ENCODE results near the gene C16orf86. TPM values are rescaled to one million over a fixed set of nuclear protein-coding genes. Genes with fewer than 3 reads are reported as not detected.
A peak's percentile ranks its signal among the peaks of the same experiment; 100 is the strongest.

C16orf86 gene
- polyA plus RNA-seq, 4 donors, result 2.7 to 4.6 (median 3.4) TPM

GRCh38 chr16:67664871-67665270, 1.7 kb upstream of the C16orf86 start:
- no peak for DNase-seq (ENCODE audit: low read depth in 4 of 4, low spot score in 3 of 4)

- no peak for DNase-seq (ENCODE audit: low read depth in 4 of 4, low spot score in 3 of 4)
Observed at GRCh38 chr16:67665598-67665997, 1.0 kb upstream of the C16orf86 start.

GRCh38 chr16:67666032-67666551, 522 bp upstream of the C16orf86 start:
- DNase-seq (ENCODE audit: low read depth in 4 of 4, low spot score in 3 of 4), result no peak

GRCh38 chr16:67667453-67667816, 821 bp downstream of the C16orf86 start:
- DNase-seq (ENCODE audit: low read depth in 4 of 4, low spot score in 3 of 4), result no peak

- DNase-seq (ENCODE audit: low read depth in 4 of 4, low spot score in 3 of 4), result peak in 3 of 4 donors; percentile 69 to 80 (median 70)
Observed at GRCh38 chr16:67667817-67668494, 1.3 kb downstream of the C16orf86 start.

- DNase-seq (ENCODE audit: low read depth in 4 of 4, low spot score in 3 of 4), result no peak
Observed at GRCh38 chr16:67668495-67669157, 2.0 kb downstream of the C16orf86 start.

- no peak for DNase-seq (ENCODE audit: low read depth in 4 of 4, low spot score in 3 of 4)
Observed at GRCh38 chr16:67669499-67670101, 3.0 kb downstream of the C16orf86 start.

GRCh38 chr16:67672306-67672705, 5.7 kb downstream of the C16orf86 start:
- DNase-seq (ENCODE audit: low read depth in 4 of 4, low spot score in 3 of 4), result no peak

GRCh38 chr16:67672739-67673662, 6.4 kb downstream of the C16orf86 start:
- no peak for DNase-seq (ENCODE audit: low read depth in 4 of 4, low spot score in 3 of 4)

GRCh38 chr16:67673712-67674580, 7.3 kb downstream of the C16orf86 start:
- no peak for DNase-seq (ENCODE audit: low read depth in 4 of 4, low spot score in 3 of 4)

GRCh38 chr16:67674851-67675578, 8.4 kb downstream of the C16orf86 start:
- DNase-seq (ENCODE audit: low read depth in 4 of 4, low spot score in 3 of 4), result no peak

GRCh38 chr16:67675579-67675935, 8.9 kb downstream of the C16orf86 start:
- no peak for DNase-seq (ENCODE audit: low read depth in 4 of 4, low spot score in 3 of 4)

- no peak for DNase-seq (ENCODE audit: low read depth in 4 of 4, low spot score in 3 of 4)
Observed at GRCh38 chr16:67675999-67676398, 9.4 kb downstream of the C16orf86 start.

- no peak for DNase-seq (ENCODE audit: low read depth in 4 of 4, low spot score in 3 of 4)
Observed at GRCh38 chr16:67676516-67676915, 9.9 kb downstream of the C16orf86 start.

- no peak for DNase-seq (ENCODE audit: low read depth in 4 of 4, low spot score in 3 of 4)
Observed at GRCh38 chr16:67676939-67677338, 10.3 kb downstream of the C16orf86 start.

- DNase-seq (ENCODE audit: low read depth in 4 of 4, low spot score in 3 of 4), result no peak
Observed at GRCh38 chr16:67677712-67678111, 11.1 kb downstream of the C16orf86 start.

- DNase-seq (ENCODE audit: low read depth in 4 of 4, low spot score in 3 of 4), result no peak
Observed at GRCh38 chr16:67678354-67679023, 11.9 kb downstream of the C16orf86 start.
